GM19463 (cell line): ENCODE measurements around the gene EMC10.

Source experiments
- ATAC-seq: cut with Tn5 transposase; IDR thresholded peaks from one replicate; pipeline ENCODE4 v1.9.1; 2021; ENCODE audit warnings: mild to moderate bottlenecking, moderate library complexity; ENCODE audit not compliant: unreplicated experiment

EMC10 gene

GRCh38 chr19:50477751-50478515 is 1.6 kb downstream of the EMC10 start:
- no peak for ATAC-seq

DNA sequence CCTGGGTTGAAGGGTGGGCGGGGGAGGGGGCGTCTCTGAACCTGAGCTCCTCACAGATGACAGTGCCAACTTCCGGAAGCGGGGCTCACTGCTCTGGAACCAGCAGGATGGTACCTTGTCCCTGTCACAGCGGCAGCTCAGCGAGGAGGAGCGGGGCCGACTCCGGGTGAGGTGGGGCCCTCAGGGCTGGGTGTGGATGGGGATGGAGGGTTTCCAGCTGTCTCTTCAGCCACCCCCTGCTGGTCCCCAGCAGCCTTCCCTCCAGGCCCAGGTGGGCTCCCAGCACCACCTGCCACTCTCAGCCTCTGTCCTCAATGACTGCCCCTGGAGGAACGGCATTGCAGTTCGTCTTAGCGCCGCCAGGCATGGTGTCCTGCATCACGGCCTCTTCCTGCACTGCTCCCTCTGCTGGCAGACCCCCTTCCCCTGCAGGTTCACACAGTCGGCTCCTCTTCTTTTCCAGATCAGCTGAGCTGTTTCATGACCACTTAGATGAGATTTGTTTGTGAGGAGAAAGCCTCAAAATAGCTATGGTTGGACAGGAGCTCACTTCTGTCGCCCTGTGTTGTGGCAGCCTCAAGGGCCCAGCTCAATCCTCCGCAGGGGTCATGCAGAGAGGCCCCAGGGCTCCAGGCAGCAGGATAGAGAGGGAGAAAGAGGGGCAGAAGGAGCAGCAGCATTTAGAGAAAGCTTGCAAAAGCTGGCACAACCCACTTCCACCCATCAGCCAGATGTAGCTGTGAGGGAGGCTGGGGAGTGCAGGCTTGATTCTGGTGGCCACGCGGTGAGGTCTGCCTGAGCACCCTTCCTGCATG is 2.8 kb downstream of the EMC10 start:
- ATAC-seq, result no peak

- ATAC-seq, result no peak
These were observed 3.5 kb downstream of the EMC10 start for GRCh38 chr19:50479761-50480251.

DNA sequence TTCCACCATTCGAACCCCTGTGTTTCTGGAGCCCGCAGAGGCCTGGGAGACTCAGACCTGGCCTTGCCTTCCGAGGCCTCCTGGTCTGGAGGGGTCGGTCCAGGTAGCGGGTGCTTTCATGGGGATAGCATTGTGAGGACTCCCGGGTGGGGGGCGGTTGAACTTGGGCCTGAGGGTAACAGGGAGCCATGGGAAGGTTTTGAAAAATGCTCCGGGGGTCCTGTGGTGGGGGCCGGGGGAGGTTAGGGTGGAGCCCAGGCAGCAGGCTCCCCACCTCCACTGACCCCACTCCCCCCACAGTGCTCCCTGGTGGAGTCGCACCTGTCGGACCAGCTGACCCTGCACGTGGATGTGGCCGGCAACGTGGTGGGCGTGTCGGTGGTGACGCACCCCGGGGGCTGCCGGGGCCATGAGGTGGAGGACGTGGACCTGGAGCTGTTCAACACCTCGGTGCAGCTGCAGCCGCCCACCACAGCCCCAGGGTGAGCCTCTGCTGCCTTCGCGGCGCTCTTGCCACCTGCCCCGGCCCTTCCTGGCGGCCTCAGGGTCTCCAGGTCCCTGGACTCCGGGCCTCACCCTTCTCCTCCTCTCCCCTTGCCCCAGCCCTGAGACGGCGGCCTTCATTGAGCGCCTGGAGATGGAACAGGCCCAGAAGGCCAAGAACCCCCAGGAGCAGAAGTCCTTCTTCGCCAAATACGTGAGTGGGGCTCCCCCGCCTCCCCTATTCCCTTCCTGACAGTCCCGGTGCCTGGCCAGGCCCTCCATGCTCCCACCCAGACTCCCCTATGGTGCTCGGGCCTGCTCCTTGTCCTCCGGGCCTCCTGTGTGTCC is 4.2 kb downstream of the EMC10 start:
- no peak for ATAC-seq

GRCh38 chr19:50481351-50482149 is 5.2 kb downstream of the EMC10 start:
- ATAC-seq, result no peak

DNA sequence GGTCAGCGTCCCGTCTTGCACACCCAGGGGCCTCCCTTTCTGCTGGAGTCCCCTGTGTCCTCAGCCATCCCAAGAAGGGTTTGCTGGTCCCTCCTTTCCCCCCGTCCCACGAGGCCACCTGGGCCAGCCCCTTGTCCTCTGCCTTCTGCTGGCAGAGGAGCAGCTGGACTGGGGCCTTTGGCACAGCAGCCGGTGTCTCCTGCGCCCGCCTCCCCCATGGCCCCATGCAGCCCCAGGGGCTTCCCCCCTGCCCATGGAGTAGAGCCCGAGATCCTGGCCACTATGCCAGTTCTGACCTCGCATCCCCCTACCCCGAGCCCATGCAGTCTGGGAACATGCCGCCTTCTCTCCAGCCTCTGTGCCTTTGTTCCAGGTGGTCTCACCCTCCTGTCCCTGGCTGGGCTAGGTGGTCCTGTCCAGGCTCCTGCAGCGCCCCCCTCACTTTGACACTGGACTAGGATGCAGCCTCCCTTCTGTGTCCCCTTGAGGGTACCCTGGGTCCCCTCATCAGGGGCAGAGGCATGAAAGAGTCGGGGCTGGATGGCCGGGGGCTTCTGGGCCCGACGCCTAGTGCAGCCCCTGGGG is 6.1 kb downstream of the EMC10 start:
- no peak for ATAC-seq

GRCh38 chr19:50482916-50483315 is 6.6 kb downstream of the EMC10 start:
- no peak for ATAC-seq

DNA sequence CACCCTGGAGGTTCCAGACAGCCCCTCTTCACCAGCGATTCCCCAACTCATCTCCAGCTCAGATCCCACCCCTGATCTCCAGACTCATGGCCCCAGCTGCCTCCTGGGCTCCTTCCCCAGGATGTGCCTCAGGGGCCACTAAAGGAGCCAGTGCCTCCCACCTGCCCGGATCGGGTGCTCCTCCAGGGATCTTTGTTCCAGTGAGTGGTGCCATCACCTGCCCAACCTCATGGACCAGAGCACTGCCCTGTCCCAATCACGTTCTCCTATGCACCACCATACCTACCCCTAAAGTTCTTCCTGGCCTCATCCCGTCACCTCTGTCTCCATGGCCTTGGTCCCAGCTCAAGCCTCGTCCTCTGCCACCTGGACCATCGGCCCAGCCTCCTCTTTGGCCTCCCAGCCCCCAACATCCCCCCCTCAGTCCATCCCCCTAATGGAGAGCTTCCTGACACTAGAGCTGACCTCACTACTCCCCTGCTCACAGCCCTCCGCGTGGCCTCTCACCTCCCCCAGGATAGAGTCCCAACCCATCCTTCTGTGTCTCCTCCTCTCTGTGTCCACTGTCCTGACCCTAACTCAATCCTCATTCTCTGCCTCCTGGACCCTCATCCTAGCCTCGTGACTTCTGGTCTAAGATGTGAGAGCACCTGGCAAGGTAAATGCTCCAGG is 9.1 kb downstream of the EMC10 start:
- no peak for ATAC-seq

- ATAC-seq, result no peak
These were observed 10.7 kb downstream of the EMC10 start for GRCh38 chr19:50486823-50487515.

- ATAC-seq, result no peak
These were observed 12.3 kb downstream of the EMC10 start for GRCh38 chr19:50488389-50489194.

DNA sequence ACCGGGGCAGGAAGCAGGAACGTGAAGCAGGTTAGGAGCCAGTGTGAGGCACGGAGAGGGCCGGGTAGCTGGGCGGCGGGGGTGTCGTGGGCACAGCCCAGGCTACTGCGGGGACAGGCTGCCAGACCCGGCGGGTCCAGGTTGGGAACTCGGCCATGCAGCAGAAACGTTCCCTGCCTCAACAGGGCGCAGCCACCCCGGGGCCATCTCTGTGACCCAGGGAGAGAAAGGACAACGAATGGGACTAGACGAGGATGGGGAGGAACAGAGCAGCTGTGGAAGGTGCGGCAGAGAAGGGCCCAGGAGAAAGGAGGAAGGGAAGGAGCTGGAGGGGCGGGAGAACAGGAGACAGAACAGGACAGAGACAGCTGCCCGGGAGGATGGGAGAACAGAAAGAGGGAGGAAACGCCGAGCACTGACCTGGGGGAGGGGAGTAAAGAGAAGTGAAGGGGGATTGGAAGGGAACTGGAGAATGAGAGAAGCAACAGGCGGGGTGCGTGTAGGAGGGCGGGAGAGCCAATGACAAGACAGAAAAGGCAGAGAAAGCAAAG is 13.2 kb downstream of the EMC10 start:
- ATAC-seq, result no peak

GRCh38 chr19:50490411-50490811 is 14.1 kb downstream of the EMC10 start:
- no peak for ATAC-seq

DNA sequence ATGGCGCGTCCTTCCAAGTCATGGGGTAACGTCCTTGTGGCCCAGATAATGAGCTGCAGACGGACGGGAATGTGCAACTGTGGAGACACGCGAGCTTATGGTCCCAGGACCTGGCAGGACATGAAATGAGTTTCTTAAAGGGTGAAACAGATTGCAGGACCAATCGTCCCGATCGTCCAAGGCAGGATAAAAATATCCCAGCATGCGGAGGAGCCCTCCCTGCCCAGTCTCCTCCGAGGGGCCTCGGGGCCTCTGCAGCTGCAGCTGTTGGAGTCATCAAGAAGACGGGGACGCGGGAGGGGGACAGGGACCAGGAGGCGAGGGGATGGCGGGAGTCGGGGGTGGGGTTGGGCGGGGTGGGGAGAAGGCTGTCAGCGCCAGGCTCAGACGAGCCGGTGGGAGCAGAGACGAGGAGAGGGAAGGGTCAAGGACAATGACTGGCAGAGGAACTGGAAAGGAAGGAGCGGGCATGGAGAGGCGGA is 14.7 kb downstream of the EMC10 start:
- ATAC-seq, result no peak

GRCh38 chr19:50492303-50493052 is 16.2 kb downstream of the EMC10 start:
- ATAC-seq, result no peak

DNA sequence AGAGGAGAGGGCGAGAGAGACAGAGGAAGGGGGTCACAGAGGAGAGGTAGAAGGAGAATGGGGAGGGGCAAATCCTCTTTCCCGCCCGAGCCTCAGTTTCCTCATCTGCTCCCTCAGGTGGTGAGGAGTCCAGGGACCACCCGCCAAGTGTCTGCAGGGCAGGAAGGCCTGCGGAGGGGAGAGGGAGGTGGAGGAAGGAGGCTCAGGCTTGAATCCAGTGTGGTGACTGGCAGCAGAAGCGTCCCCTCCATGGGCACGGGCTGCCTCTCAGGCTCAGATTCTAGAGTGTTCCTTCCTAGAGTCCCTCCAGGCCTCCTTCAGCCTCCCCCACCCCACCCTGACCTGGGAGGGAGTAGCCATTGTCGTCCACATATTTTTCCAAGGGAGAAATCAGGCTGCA is 16.9 kb downstream of the EMC10 start:
- ATAC-seq, result no peak

GRCh38 chr19:50494186-50495019 is 18.1 kb downstream of the EMC10 start:
- no peak for ATAC-seq
